Ishikawa (cell line): ENCODE data around the gene INO80C.

Experiments
- CEBPB ChIP-seq: IDR thresholded peaks from 2 replicates; pipeline ENCODE4 v1.6.1; 2012
- CREB1 ChIP-seq: IDR thresholded peaks from 2 replicates; pipeline ENCODE4 v1.6.1; 2012; ENCODE audit warnings: low read depth
- EP300 ChIP-seq: IDR thresholded peaks from 2 replicates; pipeline ENCODE4 v1.6.1; 2012; ENCODE audit warnings: borderline replicate concordance
- FOXM1 ChIP-seq: IDR thresholded peaks from 2 replicates; pipeline ENCODE4 v1.6.1; 2012; ENCODE audit warnings: low read depth, borderline replicate concordance
- NFIC ChIP-seq: IDR thresholded peaks from 2 replicates; pipeline ENCODE4 v1.6.1; 2012
- TAF1 ChIP-seq: IDR thresholded peaks from 2 replicates; pipeline ENCODE4 v1.6.1; 2012; ENCODE audit warnings: low read depth, mild to moderate bottlenecking
- TCF12 ChIP-seq: IDR thresholded peaks from 2 replicates; pipeline ENCODE4 v1.6.1; 2012; ENCODE audit warnings: low read depth
- TF ChIP-seq, protein P1 (sequence below): IDR thresholded peaks from 2 replicates; pipeline ENCODE4 v1.6.1; 2012; ENCODE audit warnings: low read depth, mild to moderate bottlenecking
- TF ChIP-seq, protein P2 (sequence below): IDR thresholded peaks from 2 replicates; pipeline ENCODE4 v1.6.1; 2012

DNA sequence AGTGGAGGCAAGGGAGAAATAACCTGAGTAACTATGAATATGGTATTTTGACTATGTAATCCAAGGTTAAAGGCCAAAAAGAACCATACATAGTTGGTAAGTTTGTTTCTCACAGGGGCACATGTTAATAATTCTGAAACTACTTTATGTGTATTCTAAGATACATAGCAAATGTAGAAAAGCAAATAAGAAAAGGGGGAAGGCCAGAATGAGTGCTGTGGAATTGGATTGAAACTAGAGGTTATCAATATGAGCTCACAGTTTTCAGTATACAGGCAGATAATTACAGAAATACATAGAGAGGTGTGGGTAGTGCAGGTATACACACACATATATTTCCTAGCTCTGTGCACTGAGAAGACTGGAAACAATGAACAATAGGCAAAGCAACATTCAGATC, 13.7 kb downstream of the INO80C start:
- TF ChIP-seq TAF1, result no peak
- no peak for TF ChIP-seq CREB1
- no peak for TF ChIP-seq FOXM1
- TF ChIP-seq, protein P1, sequence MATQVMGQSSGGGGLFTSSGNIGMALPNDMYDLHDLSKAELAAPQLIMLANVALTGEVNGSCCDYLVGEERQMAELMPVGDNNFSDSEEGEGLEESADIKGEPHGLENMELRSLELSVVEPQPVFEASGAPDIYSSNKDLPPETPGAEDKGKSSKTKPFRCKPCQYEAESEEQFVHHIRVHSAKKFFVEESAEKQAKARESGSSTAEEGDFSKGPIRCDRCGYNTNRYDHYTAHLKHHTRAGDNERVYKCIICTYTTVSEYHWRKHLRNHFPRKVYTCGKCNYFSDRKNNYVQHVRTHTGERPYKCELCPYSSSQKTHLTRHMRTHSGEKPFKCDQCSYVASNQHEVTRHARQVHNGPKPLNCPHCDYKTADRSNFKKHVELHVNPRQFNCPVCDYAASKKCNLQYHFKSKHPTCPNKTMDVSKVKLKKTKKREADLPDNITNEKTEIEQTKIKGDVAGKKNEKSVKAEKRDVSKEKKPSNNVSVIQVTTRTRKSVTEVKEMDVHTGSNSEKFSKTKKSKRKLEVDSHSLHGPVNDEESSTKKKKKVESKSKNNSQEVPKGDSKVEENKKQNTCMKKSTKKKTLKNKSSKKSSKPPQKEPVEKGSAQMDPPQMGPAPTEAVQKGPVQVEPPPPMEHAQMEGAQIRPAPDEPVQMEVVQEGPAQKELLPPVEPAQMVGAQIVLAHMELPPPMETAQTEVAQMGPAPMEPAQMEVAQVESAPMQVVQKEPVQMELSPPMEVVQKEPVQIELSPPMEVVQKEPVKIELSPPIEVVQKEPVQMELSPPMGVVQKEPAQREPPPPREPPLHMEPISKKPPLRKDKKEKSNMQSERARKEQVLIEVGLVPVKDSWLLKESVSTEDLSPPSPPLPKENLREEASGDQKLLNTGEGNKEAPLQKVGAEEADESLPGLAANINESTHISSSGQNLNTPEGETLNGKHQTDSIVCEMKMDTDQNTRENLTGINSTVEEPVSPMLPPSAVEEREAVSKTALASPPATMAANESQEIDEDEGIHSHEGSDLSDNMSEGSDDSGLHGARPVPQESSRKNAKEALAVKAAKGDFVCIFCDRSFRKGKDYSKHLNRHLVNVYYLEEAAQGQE, result no peak
- no peak for TF ChIP-seq NFIC
- TF ChIP-seq EP300, result no peak
- TF ChIP-seq CEBPB, result no peak
- no peak for TF ChIP-seq TCF12
- TF ChIP-seq, protein P2, sequence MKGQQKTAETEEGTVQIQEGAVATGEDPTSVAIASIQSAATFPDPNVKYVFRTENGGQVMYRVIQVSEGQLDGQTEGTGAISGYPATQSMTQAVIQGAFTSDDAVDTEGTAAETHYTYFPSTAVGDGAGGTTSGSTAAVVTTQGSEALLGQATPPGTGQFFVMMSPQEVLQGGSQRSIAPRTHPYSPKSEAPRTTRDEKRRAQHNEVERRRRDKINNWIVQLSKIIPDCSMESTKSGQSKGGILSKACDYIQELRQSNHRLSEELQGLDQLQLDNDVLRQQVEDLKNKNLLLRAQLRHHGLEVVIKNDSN, result no peak
